HL-60 (cell line): ENCODE measurements around the gene ABCF2.

Source experiments
- POLR2AphosphoS5 ChIP-seq: IDR thresholded peaks from 2 replicates; pipeline ENCODE4 v1.6.1; 2012; ENCODE audit warnings: low read depth
- TF ChIP-seq, protein P1 (sequence below): IDR thresholded peaks from one replicate; pipeline ENCODE4 v1.5.1; 2011; ENCODE audit warnings: low read length, control low read depth, inconsistent platforms; ENCODE audit not compliant: insufficient read depth

DNA sequence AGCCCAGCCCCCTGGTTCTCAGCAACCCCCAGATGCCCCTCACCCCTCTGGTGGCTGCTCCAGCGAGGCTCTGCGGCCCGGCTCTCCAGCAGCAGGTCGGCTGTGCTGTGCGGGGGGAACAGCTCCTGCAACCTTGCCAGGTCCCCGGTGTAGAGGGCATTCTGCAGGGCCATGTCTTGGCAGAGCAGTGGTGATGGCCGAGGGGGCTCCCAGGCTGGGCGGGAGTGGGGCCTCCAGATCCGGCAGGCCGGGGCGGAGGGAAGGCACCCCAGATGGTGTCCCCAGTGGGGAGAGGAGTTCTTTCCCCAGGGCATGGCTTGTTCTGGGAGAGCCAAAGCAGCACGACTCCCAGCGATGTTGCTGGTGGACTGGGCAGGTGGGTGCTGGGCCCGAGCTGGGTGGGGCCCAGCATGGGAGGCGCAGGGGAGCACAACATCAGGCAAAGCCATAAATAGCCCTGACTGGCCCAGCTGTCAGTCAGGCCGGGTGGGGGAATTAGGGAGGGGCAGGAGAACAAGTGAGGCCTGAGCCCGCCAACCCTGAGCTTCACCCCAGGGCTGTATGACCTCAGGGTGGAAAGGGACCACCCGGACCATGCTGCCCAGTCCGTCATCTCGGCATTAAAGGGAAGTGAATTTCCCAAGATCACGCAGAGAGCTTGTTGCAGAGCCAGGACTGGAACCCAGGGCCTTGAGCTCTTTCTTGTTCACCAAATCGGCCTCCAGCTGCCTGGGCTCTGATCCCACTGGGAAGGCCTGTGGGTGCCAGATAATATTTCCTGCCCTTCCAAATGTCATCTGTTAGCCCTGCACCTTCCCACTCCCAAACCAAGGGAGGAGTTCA, 39.4 kb downstream of the ABCF2 start:
- TF ChIP-seq, protein P1, sequence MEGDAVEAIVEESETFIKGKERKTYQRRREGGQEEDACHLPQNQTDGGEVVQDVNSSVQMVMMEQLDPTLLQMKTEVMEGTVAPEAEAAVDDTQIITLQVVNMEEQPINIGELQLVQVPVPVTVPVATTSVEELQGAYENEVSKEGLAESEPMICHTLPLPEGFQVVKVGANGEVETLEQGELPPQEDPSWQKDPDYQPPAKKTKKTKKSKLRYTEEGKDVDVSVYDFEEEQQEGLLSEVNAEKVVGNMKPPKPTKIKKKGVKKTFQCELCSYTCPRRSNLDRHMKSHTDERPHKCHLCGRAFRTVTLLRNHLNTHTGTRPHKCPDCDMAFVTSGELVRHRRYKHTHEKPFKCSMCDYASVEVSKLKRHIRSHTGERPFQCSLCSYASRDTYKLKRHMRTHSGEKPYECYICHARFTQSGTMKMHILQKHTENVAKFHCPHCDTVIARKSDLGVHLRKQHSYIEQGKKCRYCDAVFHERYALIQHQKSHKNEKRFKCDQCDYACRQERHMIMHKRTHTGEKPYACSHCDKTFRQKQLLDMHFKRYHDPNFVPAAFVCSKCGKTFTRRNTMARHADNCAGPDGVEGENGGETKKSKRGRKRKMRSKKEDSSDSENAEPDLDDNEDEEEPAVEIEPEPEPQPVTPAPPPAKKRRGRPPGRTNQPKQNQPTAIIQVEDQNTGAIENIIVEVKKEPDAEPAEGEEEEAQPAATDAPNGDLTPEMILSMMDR: no peak
- no peak for TF ChIP-seq POLR2AphosphoS5
